ENCODE measurements around the gene SMIM5.

DNA sequence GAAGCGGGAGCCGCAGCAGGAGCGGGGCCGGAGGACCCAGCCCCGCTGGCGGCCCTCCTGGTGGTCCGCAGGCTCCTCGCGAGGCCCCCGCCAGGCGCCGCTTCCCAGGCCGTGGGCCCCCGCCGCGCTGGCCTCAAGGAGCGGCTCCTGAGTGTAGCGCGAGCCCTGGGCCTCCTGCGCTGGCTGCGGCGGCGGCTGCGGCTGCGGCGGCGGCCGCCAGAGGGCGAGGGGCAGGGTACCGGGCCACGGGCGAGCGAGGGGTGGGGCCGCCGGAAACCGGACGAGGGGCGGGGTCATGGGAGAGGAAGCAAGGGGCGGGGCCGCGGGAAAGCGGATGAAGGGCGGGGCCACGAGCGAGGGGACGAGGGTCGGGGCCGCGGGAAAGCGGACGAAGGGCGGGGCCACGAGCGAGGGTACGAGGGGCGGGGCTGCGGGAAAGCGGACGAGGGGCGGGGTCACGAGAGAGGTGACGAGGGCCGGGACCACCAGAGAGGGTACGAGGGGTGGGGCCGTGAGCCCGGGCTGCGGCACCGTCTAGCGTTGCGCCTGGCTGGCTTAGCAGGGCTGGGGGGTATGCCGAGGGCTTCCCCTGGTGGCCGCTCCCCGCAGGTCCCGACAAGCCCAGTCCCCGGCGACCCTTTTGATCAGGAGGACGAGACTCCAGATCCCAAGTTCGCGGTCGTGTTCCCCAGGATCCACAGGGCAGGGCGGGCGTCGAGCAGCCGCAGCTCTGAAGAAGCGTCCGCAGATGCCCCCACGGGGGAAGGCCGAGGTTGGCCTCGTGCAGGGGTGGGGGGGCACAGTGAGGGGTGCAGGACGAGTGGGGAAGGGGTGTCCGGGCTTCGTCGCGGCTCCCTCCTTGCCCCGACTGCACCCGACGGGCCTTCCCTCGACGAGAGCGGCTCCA lies 44.0 kb upstream of the SMIM5 start:
- TF ChIP-seq, protein P1, sequence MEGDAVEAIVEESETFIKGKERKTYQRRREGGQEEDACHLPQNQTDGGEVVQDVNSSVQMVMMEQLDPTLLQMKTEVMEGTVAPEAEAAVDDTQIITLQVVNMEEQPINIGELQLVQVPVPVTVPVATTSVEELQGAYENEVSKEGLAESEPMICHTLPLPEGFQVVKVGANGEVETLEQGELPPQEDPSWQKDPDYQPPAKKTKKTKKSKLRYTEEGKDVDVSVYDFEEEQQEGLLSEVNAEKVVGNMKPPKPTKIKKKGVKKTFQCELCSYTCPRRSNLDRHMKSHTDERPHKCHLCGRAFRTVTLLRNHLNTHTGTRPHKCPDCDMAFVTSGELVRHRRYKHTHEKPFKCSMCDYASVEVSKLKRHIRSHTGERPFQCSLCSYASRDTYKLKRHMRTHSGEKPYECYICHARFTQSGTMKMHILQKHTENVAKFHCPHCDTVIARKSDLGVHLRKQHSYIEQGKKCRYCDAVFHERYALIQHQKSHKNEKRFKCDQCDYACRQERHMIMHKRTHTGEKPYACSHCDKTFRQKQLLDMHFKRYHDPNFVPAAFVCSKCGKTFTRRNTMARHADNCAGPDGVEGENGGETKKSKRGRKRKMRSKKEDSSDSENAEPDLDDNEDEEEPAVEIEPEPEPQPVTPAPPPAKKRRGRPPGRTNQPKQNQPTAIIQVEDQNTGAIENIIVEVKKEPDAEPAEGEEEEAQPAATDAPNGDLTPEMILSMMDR (IDR thresholded peaks at IDR 0.05) = peak in 5 of 7 experiments; percentile 6 to 91 (median 79)
- TF ChIP-seq POLR2A (IDR thresholded peaks at IDR 0.05) = no peak
